NCI-H2107 treated with DMSO at 0.1 percent for 48 hours (cell line): ENCODE data around the gene DNM1.

Experiments used
- DNase-seq: peaks from one replicate; lab custom pipeline; 2025; ENCODE audit not compliant: unreplicated experiment; lab: John Stamatoyannopoulos, UW

The DNM1 gene

DNA sequence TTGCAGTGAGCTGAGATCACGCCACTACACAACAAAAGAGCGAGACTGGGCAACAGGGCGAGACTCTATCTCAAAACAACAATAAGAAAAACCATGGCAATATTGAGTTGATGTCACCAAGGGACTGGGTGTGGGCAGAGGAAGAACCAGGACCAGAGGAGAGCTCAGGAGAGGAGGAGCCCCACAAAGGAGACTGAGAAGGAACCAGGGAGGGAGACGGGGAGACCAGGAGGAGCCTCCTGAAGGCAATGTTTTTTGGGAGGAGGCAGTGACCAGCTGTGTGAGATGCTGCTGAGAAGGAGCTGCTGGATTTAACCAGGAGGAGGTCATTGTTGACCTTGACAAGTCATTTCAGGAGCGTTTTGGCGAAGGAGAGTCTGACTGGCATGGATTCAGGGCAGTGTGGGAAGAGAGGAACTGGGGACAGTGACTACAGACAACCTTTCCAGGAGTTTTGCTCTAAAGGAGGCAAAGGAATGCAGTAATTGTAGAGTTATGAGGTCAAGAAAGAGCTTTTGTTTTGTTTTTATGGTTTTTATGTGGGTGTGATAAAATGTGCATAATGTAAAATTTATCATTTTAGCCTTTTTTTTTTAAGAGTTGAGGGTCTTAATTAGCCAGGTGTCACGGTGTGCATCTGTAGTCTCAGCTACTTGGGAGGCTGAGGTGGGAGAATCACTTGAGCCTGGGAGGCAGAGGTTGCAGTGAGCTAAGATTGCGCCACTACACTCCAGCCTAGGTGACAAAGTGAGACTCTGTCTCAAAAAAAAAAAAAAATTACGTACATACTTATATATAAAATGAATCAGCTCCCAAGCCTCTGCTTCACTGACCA is 101.2 kb downstream of the DNM1 start:
- no peak for DNase-seq
